NCI-H524 treated with DMSO at 0.1 percent for 48 hours (cell line): ENCODE results near the gene CDC34.

ENCODE experiments used
- DNase-seq: peaks from one replicate; lab custom pipeline; 2025; lab: John Stamatoyannopoulos, UW

Gene CDC34

DNA sequence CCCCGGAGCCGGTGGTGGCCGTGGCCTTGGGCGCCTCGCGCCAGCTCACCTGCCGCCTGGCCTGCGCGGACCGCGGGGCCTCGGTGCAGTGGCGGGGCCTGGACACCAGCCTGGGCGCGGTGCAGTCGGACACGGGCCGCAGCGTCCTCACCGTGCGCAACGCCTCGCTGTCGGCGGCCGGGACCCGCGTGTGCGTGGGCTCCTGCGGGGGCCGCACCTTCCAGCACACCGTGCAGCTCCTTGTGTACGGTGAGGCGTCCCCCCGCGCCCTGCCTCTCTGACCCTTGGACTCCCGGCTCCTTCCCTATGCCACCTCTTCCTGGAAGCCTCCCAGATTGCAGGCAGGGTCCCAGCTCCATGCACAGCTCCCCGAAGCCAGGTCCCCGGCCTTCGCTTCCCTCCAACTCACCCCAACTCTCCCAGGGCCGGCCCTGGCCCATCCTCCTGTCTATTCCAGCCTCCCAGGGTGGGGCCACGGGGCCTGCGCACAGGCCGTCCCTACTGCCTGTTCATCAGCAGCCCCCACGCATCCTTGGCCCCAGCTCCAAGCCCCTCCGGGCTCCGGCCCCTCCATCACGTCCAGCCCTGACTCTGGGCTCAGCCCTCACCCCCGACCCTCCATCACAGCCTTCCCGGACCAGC is 33.6 kb upstream of the CDC34 start:
- DNase-seq: no peak

DNA sequence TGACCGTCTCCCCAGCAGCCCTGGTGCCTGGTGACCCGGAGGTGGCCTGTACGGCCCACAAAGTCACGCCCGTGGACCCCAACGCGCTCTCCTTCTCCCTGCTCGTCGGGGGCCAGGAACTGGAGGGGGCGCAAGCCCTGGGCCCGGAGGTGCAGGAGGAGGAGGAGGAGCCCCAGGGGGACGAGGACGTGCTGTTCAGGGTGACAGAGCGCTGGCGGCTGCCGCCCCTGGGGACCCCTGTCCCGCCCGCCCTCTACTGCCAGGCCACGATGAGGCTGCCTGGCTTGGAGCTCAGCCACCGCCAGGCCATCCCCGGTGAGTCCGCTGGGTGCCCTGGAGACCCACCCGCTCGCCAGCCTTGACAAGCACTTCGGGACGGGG is 33.1 kb upstream of the CDC34 start:
- no peak for DNase-seq

DNA sequence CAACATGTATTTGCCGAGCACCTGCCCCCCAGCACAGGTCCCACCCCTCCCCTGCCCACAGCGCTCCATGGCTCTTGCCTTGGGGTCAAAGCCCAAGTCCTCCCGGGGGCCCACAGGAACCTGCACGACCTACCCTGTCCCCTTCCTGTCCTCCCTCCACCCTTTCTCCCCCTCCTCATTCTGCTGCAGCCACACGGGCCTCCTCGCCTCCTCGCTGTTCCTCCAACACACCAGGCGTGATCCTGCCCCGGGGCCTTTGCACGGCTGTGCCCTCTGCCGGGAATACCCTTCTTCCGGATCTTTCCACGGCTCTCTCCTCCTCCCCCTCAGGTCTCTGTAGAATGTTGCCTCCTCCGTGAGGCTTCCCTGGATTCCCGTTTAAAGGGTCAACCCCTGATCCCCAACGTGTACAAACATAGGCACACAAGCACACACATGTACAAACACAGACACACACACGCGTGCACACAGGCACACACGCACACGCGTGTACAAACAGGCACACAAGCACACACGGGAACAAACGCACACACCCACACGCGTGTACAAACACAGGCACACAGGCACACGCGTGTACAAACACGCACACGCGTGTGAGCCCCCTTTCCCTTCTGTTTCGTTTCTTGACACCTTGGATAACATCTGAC is 32.5 kb upstream of the CDC34 start:
- no peak for DNase-seq

- no peak for DNase-seq
Observed at GRCh38 chr19:501646-502045, 29.9 kb upstream of the CDC34 start.

DNA sequence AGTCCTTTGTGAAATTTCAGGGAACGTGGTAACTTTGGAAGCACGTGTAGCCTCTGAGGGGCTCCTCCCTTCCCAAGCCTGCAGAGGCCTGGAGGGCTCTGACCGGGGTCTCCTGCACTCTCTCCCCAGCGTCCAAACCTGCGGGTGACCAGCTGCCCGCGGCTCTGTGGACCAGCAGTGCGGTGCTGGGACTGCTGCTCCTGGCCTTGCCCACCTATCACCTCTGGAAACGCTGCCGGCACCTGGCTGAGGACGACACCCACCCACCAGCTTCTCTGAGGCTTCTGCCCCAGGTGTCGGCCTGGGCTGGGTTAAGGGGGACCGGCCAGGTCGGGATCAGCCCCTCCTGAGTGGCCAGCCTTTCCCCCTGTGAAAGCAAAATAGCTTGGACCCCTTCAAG is 26.9 kb upstream of the CDC34 start:
- no peak for DNase-seq

GRCh38 chr19:506404-507285 is 24.9 kb upstream of the CDC34 start:
- DNase-seq: peak; percentile 98

DNA sequence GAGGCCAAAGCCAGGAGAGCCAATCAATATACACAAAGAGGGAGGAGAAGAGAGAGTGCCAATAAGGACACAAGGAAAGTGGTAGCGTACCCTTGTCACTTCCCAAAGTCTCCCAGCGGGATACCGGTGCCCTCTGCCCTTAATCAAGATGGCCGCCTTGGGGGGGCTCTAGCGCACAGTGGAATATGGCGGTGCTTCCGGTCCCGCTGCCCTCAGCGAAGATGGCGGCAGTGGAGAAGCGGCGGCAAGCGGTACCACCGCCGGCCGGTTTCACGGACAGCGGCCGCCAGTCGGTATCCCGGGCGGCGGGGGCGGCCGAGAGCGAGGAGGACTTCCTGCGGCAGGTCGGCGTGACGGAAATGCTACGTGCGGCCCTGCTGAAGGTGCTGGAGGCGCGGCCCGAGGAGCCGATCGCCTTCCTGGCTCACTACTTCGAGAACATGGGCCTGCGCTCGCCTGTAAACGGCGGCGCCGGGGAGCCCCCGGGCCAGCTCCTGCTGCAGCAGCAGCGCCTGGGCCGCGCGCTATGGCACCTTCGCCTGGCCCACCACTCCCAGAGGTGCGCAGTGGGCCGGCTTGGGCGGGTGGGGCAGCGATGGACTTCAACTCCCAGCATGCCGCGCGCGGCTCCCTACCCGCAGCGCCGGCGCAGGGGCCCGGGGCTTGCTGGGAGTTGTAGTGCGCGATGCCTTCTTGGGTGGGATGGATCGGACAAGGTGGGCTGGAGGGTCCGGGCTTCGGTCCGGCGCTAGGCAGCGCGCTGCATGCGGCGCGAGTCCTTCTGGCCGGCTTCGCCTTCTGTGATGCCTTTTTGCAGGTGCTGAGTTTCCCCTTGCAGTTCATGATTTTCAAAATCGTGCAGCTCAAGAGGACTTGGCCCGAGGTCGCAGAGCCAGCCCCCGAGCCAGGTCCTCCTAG is 24.0 kb upstream of the CDC34 start, which contains the start of gene TPGS1:
TPGS1 (plus strand) TSS at position 212 of the 918 bp plus-strand sequence; CDS start at position 222, 10 bp downstream.
- DNase-seq: peak; percentile 45

- no peak for DNase-seq
Observed at GRCh38 chr19:508204-509150, 23.1 kb upstream of the CDC34 start.

DNA sequence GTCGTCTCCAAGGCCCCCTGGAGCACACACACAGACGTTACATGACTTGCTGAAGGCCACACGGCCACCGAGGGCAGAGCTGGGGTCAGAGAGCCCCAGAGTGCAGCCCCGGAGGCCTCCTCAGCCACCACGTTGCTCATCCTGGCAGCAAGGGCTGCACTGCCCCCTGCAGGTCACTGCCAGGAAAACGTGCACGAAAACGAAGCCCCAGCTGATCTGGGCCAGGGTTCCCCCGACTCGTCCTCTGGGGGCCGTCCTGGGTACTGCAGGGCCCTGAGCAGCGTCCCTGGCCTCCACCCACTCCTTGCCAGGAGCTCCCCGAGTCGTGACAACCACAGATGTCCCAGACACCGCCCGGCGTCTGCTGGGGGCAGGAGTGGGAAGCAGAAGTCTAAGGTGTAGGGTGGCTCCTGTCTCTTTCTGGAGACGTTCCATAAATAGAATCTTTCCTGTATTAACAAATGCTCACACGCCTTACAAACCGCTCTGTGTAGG is 20.9 kb upstream of the CDC34 start:
- DNase-seq: no peak

- no peak for DNase-seq
Observed at GRCh38 chr19:511101-511851, 20.3 kb upstream of the CDC34 start.

DNA sequence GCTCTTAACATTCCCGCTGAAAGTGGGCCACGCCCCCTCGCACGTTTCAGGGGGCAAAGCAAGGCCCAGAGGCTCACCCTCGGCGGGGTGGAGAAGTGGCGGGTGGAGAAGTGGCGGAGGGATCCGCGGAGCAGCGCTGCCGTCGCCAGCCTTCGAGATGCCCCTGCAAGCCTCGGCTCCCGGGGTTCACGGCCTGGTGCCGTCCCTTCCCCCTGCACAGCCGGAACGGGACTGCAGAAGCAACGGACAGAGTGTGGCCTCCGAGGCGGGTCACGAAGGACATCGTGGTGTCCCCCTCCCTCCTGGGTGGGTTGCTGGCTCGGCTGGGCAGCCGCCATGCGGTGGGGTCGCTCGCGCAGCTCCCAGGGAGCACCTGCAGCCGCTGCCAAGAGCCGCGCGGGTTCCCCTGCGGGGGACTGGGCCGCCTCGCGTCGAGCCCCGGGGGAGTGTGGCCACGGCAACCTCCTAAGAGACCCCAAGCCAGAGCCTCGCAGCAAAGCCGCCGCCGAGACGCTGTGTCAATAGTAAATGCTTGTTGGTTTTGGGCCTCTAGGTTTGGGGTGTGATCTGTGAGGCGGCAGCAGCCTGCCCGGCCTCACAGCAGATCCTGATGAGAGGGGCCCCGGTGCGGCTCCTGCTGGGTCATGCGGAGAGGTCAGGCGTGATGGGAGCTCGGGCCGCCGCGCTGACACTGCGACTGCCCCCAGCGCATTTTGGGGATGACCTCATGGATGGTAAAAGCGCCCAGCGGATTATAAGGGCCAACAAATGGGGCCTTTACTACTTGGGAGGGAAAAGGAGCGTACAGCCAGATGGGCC is 18.8 kb upstream of the CDC34 start:
- no peak for DNase-seq

DNA sequence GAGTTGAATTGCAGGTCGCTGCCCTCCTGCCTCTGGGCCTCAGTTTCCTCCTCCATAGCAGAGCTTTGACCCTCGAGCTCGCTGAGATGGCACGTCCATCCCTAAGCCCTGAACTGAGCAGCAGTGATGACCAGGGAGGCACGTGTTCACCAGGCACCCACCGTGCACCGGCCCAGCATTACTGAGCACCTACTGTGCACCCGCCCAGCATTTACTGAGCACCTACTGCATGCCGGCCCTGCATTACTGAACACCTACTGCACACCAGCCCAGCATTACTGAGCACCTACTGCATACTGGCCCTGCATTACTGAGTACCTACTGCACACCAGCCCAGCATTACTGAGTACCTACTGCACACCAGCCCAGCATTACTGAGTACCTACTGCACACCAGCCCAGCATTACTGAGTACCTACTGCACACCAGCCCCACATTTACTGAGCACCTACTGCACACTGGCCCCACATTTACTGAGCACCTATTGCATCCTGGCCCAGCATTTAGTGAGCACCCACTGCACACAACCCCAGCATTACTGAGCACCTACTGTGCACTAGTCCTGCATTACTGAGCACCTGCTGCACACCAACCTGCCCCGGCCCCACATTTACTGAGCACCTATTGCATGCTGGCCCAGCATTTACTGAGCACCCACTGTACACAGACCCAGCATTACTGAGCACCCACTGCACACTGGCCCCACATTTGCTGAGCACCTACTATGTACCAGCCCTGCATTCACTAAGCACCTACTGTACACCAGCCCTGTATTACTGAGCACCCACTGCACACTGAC is 18.0 kb upstream of the CDC34 start:
- no peak for DNase-seq

GRCh38 chr19:514166-514663 is 17.3 kb upstream of the CDC34 start:
- no peak for DNase-seq

- DNase-seq: no peak
Observed at GRCh38 chr19:517721-518597, 13.6 kb upstream of the CDC34 start.

GRCh38 chr19:518598-519231 is 12.8 kb upstream of the CDC34 start:
- no peak for DNase-seq

GRCh38 chr19:519449-519865 is 12.1 kb upstream of the CDC34 start:
- DNase-seq: no peak
